Karpas-422 (cell line): ENCODE data around the gene LAMA5. TPM values are rescaled to one million over a fixed set of nuclear protein-coding genes. Genes with fewer than 3 reads are reported as not detected.

ENCODE experiments used
- DNase-seq: peaks from one replicate; pipeline ENCODE4 v3.0.0-alpha.2; 2015
- H2AFZ ChIP-seq: fragments of 200-600 bp; sonication (generic); 2 replicates; pipeline ENCODE4 v1.6.1; 2014; ENCODE audit warnings: antibody characterized with exemption, low read length, mixed read lengths
- H3K27ac ChIP-seq: fragments of 200-600 bp; sonication (generic); 2 replicates; pipeline ENCODE4 v1.5.1; 2014; ENCODE audit warnings: mild to moderate bottlenecking, low read length, moderate library complexity
- H3K27me3 ChIP-seq: fragments of 200-600 bp; sonication (generic); 2 replicates; pipeline ENCODE4 v1.6.1; 2014; ENCODE audit warnings: low read length, mixed read lengths
- H3K36me3 ChIP-seq: fragments of 200-600 bp; sonication (generic); 2 replicates; pipeline ENCODE4 v1.6.1; 2014; ENCODE audit warnings: low read length, mixed read lengths; ENCODE audit not compliant: insufficient read depth
- H3K4me1 ChIP-seq: fragments of 200-600 bp; sonication (generic); 2 replicates; pipeline ENCODE4 v1.6.1; 2014; ENCODE audit warnings: mild to moderate bottlenecking, low read length, mixed read lengths
- H3K4me2 ChIP-seq: fragments of 200-600 bp; sonication (generic); 2 replicates; pipeline ENCODE4 v1.6.1; 2014; ENCODE audit warnings: low read length, low read depth, mild to moderate bottlenecking; ENCODE audit not compliant: poor library complexity, severe bottlenecking
- H3K4me3 ChIP-seq: fragments of 200-600 bp; sonication (generic); 2 replicates; pipeline ENCODE4 v1.5.1; 2014; ENCODE audit warnings: mild to moderate bottlenecking, antibody characterized with exemption, low read length, mixed read lengths
- H3K79me2 ChIP-seq: fragments of 200-600 bp; sonication (generic); 2 replicates; pipeline ENCODE4 v1.6.1; 2014; ENCODE audit warnings: mild to moderate bottlenecking, low read length, mixed read lengths
- H3K9ac ChIP-seq: fragments of 200-600 bp; sonication (generic); 2 replicates; pipeline ENCODE4 v1.6.0; 2014; ENCODE audit warnings: low read length
- H3K9me2 ChIP-seq: fragments of 200-600 bp; sonication (generic), shearing (Covaris generic); replicated peaks from 2 replicates; pipeline ENCODE4 v1.6.0; 2014; ENCODE audit warnings: mild to moderate bottlenecking, low read length, moderate library complexity; ENCODE audit not compliant: insufficient read depth
- H3K9me3 ChIP-seq: fragments of 300-700, 200-600 bp; sonication (generic); 2 replicates; pipeline ENCODE4 v1.6.1; 2014; ENCODE audit warnings: low read length, mixed read lengths
- H4K20me1 ChIP-seq: fragments of 200-600 bp; sonication (generic); 2 replicates; pipeline ENCODE4 v1.6.1; 2014; ENCODE audit warnings: mild to moderate bottlenecking, antibody characterized with exemption, low read length, low read depth; ENCODE audit not compliant: insufficient read depth
- total RNA-seq: library from RNA; depleted of rRNA; stranded (reverse); fragments of >200 nt; shearing (Covaris generic); gene quantifications from 2 replicates; pipeline ENCODE4 v1.2.3, GENCODE V29; 2014; ENCODE audit warnings: low replicate concordance

The LAMA5 gene
- total RNA-seq, 1 experiment from 2014 or later: 17.5 TPM

GRCh38 chr20:62350629-62351422 is 16.3 kb downstream of the LAMA5 start:
- H4K20me1 ChIP-seq: 0 out of 2 replicates have a peak, but pooled peaks cover 9% of the 10 kb centered on the region
- no peak overlapping the region for H3K4me3 ChIP-seq
- no peaks in the 10 kb centered on the region for H3K27me3 ChIP-seq
- H3K27ac ChIP-seq: no peak overlapping the region
- no peak for DNase-seq
- no peaks in the 10 kb centered on the region for H3K79me2 ChIP-seq
- H3K36me3 ChIP-seq: no peaks in the 10 kb centered on the region
- H3K9me2 ChIP-seq: no peaks in the 10 kb centered on the region
- H3K4me1 ChIP-seq: no peaks in the 10 kb centered on the region
- no peaks in the 10 kb centered on the region for H3K9me3 ChIP-seq
- H3K9ac ChIP-seq: no peak overlapping the region
- no peak overlapping the region for H2AFZ ChIP-seq
- H3K4me2 ChIP-seq: no peak overlapping the region

GRCh38 chr20:62350098-62350628 is 16.9 kb downstream of the LAMA5 start:
- no peak overlapping the region for H3K4me3 ChIP-seq
- no peaks in the 10 kb centered on the region for H3K9me2 ChIP-seq
- H3K4me1 ChIP-seq: no peaks in the 10 kb centered on the region
- no peak overlapping the region for H3K4me2 ChIP-seq
- no peaks in the 10 kb centered on the region for H3K27me3 ChIP-seq
- H3K79me2 ChIP-seq: no peaks in the 10 kb centered on the region
- DNase-seq: no peak
- H3K27ac ChIP-seq: no peak overlapping the region
- 0 out of 2 replicates have a peak, but pooled peaks cover 7% of the 10 kb centered on the region for H4K20me1 ChIP-seq
- no peak overlapping the region for H2AFZ ChIP-seq
- no peaks in the 10 kb centered on the region for H3K9me3 ChIP-seq
- no peaks in the 10 kb centered on the region for H3K36me3 ChIP-seq
- no peak overlapping the region for H3K9ac ChIP-seq

GRCh38 chr20:62349556-62350097 is 17.5 kb downstream of the LAMA5 start:
- Histone ChIP-seq H3K27ac (no peak overlapping the region), H3K9me3 (no peaks in the 10 kb centered on the region), H3K9me2 (no peaks in the 10 kb centered on the region), H3K9ac (no peak overlapping the region), H2AFZ (no peak overlapping the region), H3K36me3 (no peaks in the 10 kb centered on the region), H4K20me1 (0 out of 2 replicates have a peak, but pooled peaks cover 3% of the 10 kb centered on the region), H3K79me2 (no peaks in the 10 kb centered on the region), H3K4me2 (no peak overlapping the region), H3K4me3 (no peak overlapping the region), H3K27me3 (no peaks in the 10 kb centered on the region), H3K4me1 (no peaks in the 10 kb centered on the region)
- DNase-seq: no peak

GRCh38 chr20:62348604-62349003 is 18.5 kb downstream of the LAMA5 start:
- Histone ChIP-seq H3K9me2 (no peaks in the 10 kb centered on the region), H3K4me2 (no peak overlapping the region), H3K9me3 (no peaks in the 10 kb centered on the region), H3K4me1 (no peaks in the 10 kb centered on the region), H4K20me1 (no peaks in the 10 kb centered on the region), H2AFZ (no peak overlapping the region), H3K27me3 (no peaks in the 10 kb centered on the region), H3K27ac (no peak overlapping the region), H3K9ac (no peak overlapping the region), H3K36me3 (no peaks in the 10 kb centered on the region), H3K79me2 (no peaks in the 10 kb centered on the region), H3K4me3 (no peak overlapping the region)
- DNase-seq: no peak

GRCh38 chr20:62347445-62347844 is 19.7 kb downstream of the LAMA5 start:
- no peak overlapping the region for H3K27ac ChIP-seq
- H2AFZ ChIP-seq: no peak overlapping the region
- no peak overlapping the region for H3K4me3 ChIP-seq
- no peaks in the 10 kb centered on the region for H3K36me3 ChIP-seq
- no peaks in the 10 kb centered on the region for H4K20me1 ChIP-seq
- no peaks in the 10 kb centered on the region for H3K79me2 ChIP-seq
- no peaks in the 10 kb centered on the region for H3K4me1 ChIP-seq
- H3K9ac ChIP-seq: no peak overlapping the region
- no peaks in the 10 kb centered on the region for H3K9me2 ChIP-seq
- H3K4me2 ChIP-seq: no peak overlapping the region
- DNase-seq: no peak
- H3K9me3 ChIP-seq: no peaks in the 10 kb centered on the region
- H3K27me3 ChIP-seq: no peaks in the 10 kb centered on the region

GRCh38 chr20:62347151-62347404 is 20.0 kb downstream of the LAMA5 start:
- H3K36me3 ChIP-seq: no peaks in the 10 kb centered on the region
- H3K9me2 ChIP-seq: no peaks in the 10 kb centered on the region
- H3K27ac ChIP-seq: no peak overlapping the region
- no peaks in the 10 kb centered on the region for H4K20me1 ChIP-seq
- no peaks in the 10 kb centered on the region for H3K79me2 ChIP-seq
- H3K4me2 ChIP-seq: no peak overlapping the region
- no peak for DNase-seq
- no peak overlapping the region for H2AFZ ChIP-seq
- no peaks in the 10 kb centered on the region for H3K27me3 ChIP-seq
- no peak overlapping the region for H3K9ac ChIP-seq
- no peak overlapping the region for H3K4me3 ChIP-seq
- H3K9me3 ChIP-seq: no peaks in the 10 kb centered on the region
- no peaks in the 10 kb centered on the region for H3K4me1 ChIP-seq

- H3K27ac ChIP-seq: no peak overlapping the region
- H2AFZ ChIP-seq: no peak overlapping the region
- H4K20me1 ChIP-seq: no peaks in the 10 kb centered on the region
- H3K4me2 ChIP-seq: no peak overlapping the region
- no peaks in the 10 kb centered on the region for H3K36me3 ChIP-seq
- no peaks in the 10 kb centered on the region for H3K9me3 ChIP-seq
- H3K9ac ChIP-seq: no peak overlapping the region
- H3K9me2 ChIP-seq: no peaks in the 10 kb centered on the region
- no peaks in the 10 kb centered on the region for H3K4me1 ChIP-seq
- H3K4me3 ChIP-seq: no peak overlapping the region
- no peak for DNase-seq
- H3K27me3 ChIP-seq: no peaks in the 10 kb centered on the region
- no peaks in the 10 kb centered on the region for H3K79me2 ChIP-seq
Measured at GRCh38 chr20:62346398-62347150, 20.5 kb downstream of the LAMA5 start.

GRCh38 chr20:62345681-62346370 is 21.3 kb downstream of the LAMA5 start:
- no peak overlapping the region for H3K27ac ChIP-seq
- no peaks in the 10 kb centered on the region for H4K20me1 ChIP-seq
- no peaks in the 10 kb centered on the region for H3K79me2 ChIP-seq
- no peaks in the 10 kb centered on the region for H3K9me2 ChIP-seq
- no peaks in the 10 kb centered on the region for H3K36me3 ChIP-seq
- no peak overlapping the region for H3K4me3 ChIP-seq
- no peak overlapping the region for H3K4me2 ChIP-seq
- H2AFZ ChIP-seq: no peak overlapping the region
- no peaks in the 10 kb centered on the region for H3K9me3 ChIP-seq
- DNase-seq: no peak
- H3K27me3 ChIP-seq: no peaks in the 10 kb centered on the region
- H3K4me1 ChIP-seq: no peaks in the 10 kb centered on the region
- H3K9ac ChIP-seq: no peak overlapping the region
